B cell (primary cell): ENCODE measurements around the gene KYAT1. TPM values are rescaled to one million over a fixed set of nuclear protein-coding genes. Genes with fewer than 3 reads are reported as not detected.

ENCODE experiments used
- ATAC-seq: fragments of 200-7000 bp; cut with Tn5 transposase; one replicate; pipeline ENCODE4 v1.10.0; 2021; ENCODE audit warnings: low read depth, mild to moderate bottlenecking, moderate number of reproducible peaks, moderate library complexity
- CTCF ChIA-PET: fragments of 350-600 bp; sonication (Branson Sonifier 250); formaldehyde crosslinking; loops from one replicate; lab custom pipeline; 2021; ENCODE audit warnings: antibody characterized with exemption, inconsistent platforms; lab: Charles Lee
- POLR2A ChIA-PET: fragments of 350-600 bp; sonication (Branson Sonifier 250); formaldehyde crosslinking; loops from one replicate; lab custom pipeline; 2021; ENCODE audit warnings: antibody characterized with exemption; lab: Charles Lee
- DNase-seq: peaks from one replicate; pipeline ENCODE4 v3.0.0; 2013
- H2AFZ ChIP-seq: 2 replicates; pipeline ENCODE4 v1.6.1; 2012; ENCODE audit warnings: mild to moderate bottlenecking, low read depth, low read length; ENCODE audit not compliant: insufficient read depth, poor library complexity, severe bottlenecking
- H3K27ac ChIP-seq, 2 donors: 1 replicate in 1 of 2; 2 replicates in 1 of 2; pipeline ENCODE4 v1.5.1; 2012 to 2013; ENCODE audit warnings: low read length in 2 of 2, mild to moderate bottlenecking in 2 of 2, moderate library complexity in 1 of 2
- H3K27me3 ChIP-seq, 4 experiments: fragments of 200-600 bp in 1 of 4; sonication (generic) in 1 of 4; replicated peaks in 1 of 4; 1 replicate in 2 of 4; 2 replicates in 2 of 4; pipeline versions ENCODE4 v1.6.1 to v1.7.0; 2013 to 2016; ENCODE audit warnings: low read length in 3 of 4, mild to moderate bottlenecking in 2 of 4, mixed read lengths in 1 of 4, moderate library complexity in 1 of 4; ENCODE audit not compliant: insufficient read depth in 4 of 4, control insufficient read depth in 3 of 4; ENCODE audit errors: control extremely low read depth in 1 of 4
- H3K36me3 ChIP-seq, 2 experiments: replicated peaks in 1 of 2; 1 replicate in 1 of 2; 2 replicates in 1 of 2; pipeline versions ENCODE4 v1.6.1 to v1.7.1; 2013; ENCODE audit warnings: low read length in 1 of 2; ENCODE audit not compliant: insufficient read depth in 2 of 2, control insufficient read depth in 1 of 2; ENCODE audit errors: control extremely low read depth in 1 of 2, extremely low read depth in 1 of 2
- H3K4me1 ChIP-seq, 2 donors: fragments of 200-600 bp in 1 of 2; sonication (generic) in 1 of 2; 1 replicate in 1 of 2; 2 replicates in 1 of 2; pipeline versions ENCODE4 v1.5.1 to v1.6.1; 2013 to 2017; ENCODE audit warnings: low read length in 2 of 2; ENCODE audit not compliant: control insufficient read depth in 2 of 2, insufficient read depth in 2 of 2
- H3K4me2 ChIP-seq: replicated peaks from 2 replicates; pipeline ENCODE3; 2012; ENCODE audit warnings: mild to moderate bottlenecking, low read depth, low read length; ENCODE audit not compliant: poor library complexity, severe bottlenecking
- H3K4me3 ChIP-seq, 5 experiments: fragments of 200-600 bp in 1 of 5; sonication (generic) in 1 of 5; 1 replicate in 3 of 5; 2 replicates in 2 of 5; pipeline versions ENCODE4 v1.5.1 to v1.7.0; 2011 to 2016; ENCODE audit warnings: low read length in 4 of 5, mild to moderate bottlenecking in 4 of 5, low read depth in 2 of 5, control low read depth in 1 of 5, moderate library complexity in 1 of 5; ENCODE audit not compliant: insufficient read depth in 1 of 5; ENCODE audit errors: control extremely low read depth in 1 of 5, extremely low read depth in 1 of 5
- H3K79me2 ChIP-seq: fragments of 200-600 bp; sonication (generic); one replicate; pipeline ENCODE4 v1.6.0; 2016; ENCODE audit warnings: low read length; ENCODE audit not compliant: control insufficient read depth, insufficient read depth
- H3K9ac ChIP-seq: fragments of 200-600 bp; sonication (generic); 2 replicates; pipeline ENCODE4 v1.6.1; 2017; ENCODE audit warnings: mild to moderate bottlenecking, low read length, moderate library complexity
- H3K9me3 ChIP-seq, 3 donors: one replicate each; pipeline versions ENCODE4 v1.6.1 to v1.7.1; 2013; ENCODE audit warnings: low read length in 2 of 3; ENCODE audit not compliant: control insufficient read depth in 2 of 3, insufficient read depth in 1 of 3; ENCODE audit errors: control extremely low read depth in 1 of 3
- H4K20me1 ChIP-seq: 2 replicates; pipeline ENCODE4 v1.6.0; 2012; ENCODE audit warnings: mild to moderate bottlenecking, low read length; ENCODE audit not compliant: insufficient read depth, control insufficient read depth, poor library complexity, severe bottlenecking
- H3K27ac Mint-ChIP-seq: one replicate; pipeline ENCODE4 v1.8.0; 2021; ENCODE audit warnings: mixed read lengths
- H3K27me3 Mint-ChIP-seq: one replicate; pipeline ENCODE4 v1.8.0; 2021; ENCODE audit warnings: mixed read lengths
- H3K4me1 Mint-ChIP-seq: one replicate; pipeline ENCODE4 v1.8.0; 2021; ENCODE audit warnings: mixed read lengths
- H3K4me3 Mint-ChIP-seq: one replicate; pipeline ENCODE4 v1.8.0; 2021; ENCODE audit warnings: mixed read lengths
- H3K9me3 Mint-ChIP-seq: one replicate; pipeline ENCODE4 v1.8.0; 2022; ENCODE audit warnings: mixed read lengths; ENCODE audit not compliant: insufficient read depth
- CTCF ChIP-seq: fragments of 200-600 bp; IDR thresholded peaks from one replicate; pipeline ENCODE4 v1.8.0; 2022; ENCODE audit warnings: antibody characterized with exemption, mild to moderate bottlenecking
- EZH2 ChIP-seq: IDR thresholded peaks from 2 replicates; pipeline ENCODE4 v1.6.1; 2012; ENCODE audit warnings: borderline replicate concordance, low read depth, mild to moderate bottlenecking, moderate library complexity, low read length; ENCODE audit not compliant: insufficient read depth, poor library complexity, severe bottlenecking
- WGBS: methylation state at CpG from one replicate; pipeline ENCODE4 v1.1.5; 2013; ENCODE audit warnings: missing lambda C conversion rate; ENCODE audit not compliant: insufficient coverage; 5-methylcytosine and 5-hydroxymethylcytosine counted together
- intact Hi-C: fragments of 100-400 bp; cut with micrococcal nuclease; formaldehyde crosslinking; loops from one replicate; pipeline ENCODE4 v1.10.0; 2022
- polyA plus RNA-seq: library from polyadenylated mRNA; depleted of rRNA; stranded (reverse); fragments of >200 nt; gene quantifications from 2 replicates; pipeline ENCODE4 v1.2.3, GENCODE V29; 2012
- total RNA-seq, 2 donors: library from RNA; stranded (reverse); fragments of 120-200 nt in 1 of 2; gene quantifications; 1 replicate in 1 of 2; 2 replicates in 1 of 2; pipeline versions ENCODE4 v1.2.3 to v1.2.4, GENCODE V29; 2013 to 2022

The KYAT1 gene
- total and polyA plus RNA-seq, 2 donors (not counting 1 experiment from before 2014, with no cell fraction given): 7.0 to 16.2 TPM

- Histone ChIP-seq H3K27me3 (no peaks in the 10 kb centered on the region), H3K4me3 (no peak overlapping the region), H3K4me2 (no peak overlapping the region), H4K20me1 (peaks cover 4% of the 10 kb centered on the region), H3K9ac (no peak overlapping the region), H2AFZ (no peak overlapping the region), H3K36me3 (peaks cover 0 to 40% of the 10 kb centered on the region in 2 experiments), H3K9me3 (no peaks in the 10 kb centered on the region), H3K4me1 (peaks cover 6 to 13% of the 10 kb centered on the region in 2 donors), H3K27ac (no peak overlapping the region), H3K79me2 (peaks cover 3% of the 10 kb centered on the region)
- DNase-seq (peak; percentile 12), ATAC-seq (no peak)
- no peak overlapping the region for H3K4me3 Mint-ChIP-seq
- ChIA-PET POLR2A (no interaction called here), CTCF (interaction anchor here (1.2 kb wide), 1 partner anchor 131 kb away, joined by 6 read pairs; no protein-coding TSS in a partner anchor)
- intact Hi-C loops: no loop called here
- H3K27me3 Mint-ChIP-seq: no peaks in the 10 kb centered on the region
- H3K9me3 Mint-ChIP-seq: no peaks in the 10 kb centered on the region
- H3K4me1 Mint-ChIP-seq: peaks cover 13% of the 10 kb centered on the region
- WGBS: 92% methylated on average over 19 of the region's 19 CpGs
- TF ChIP-seq CTCF: no peak
- no peak for TF ChIP-seq EZH2
- H3K27ac Mint-ChIP-seq: no peak overlapping the region
Measured at GRCh38 chr9:128823362-128823902, 58.3 kb downstream of the KYAT1 start.

- H3K4me1 ChIP-seq: peaks cover 5 to 15% of the 10 kb centered on the region in 2 donors
- Mint-ChIP-seq H3K9me3 (no peaks in the 10 kb centered on the region), H3K27me3 (no peaks in the 10 kb centered on the region), H3K27ac (no peak overlapping the region), H3K4me3 (no peak overlapping the region), H3K4me1 (peaks cover 16% of the 10 kb centered on the region)
- no peak overlapping the region for H2AFZ ChIP-seq
- POLR2A ChIA-PET: no interaction called here
- TF ChIP-seq EZH2 (no peak), CTCF (no peak)
- no peak for ATAC-seq
- 97% methylated on average over 21 of the region's 22 CpGs for WGBS
- no peak overlapping the region for H3K4me2 ChIP-seq
- no peak overlapping the region for H3K27ac ChIP-seq
- no peaks in the 10 kb centered on the region for H3K79me2 ChIP-seq
- intact Hi-C loops: no loop called here
- peak; percentile 8 for DNase-seq
- CTCF ChIA-PET: no interaction called here
- H3K9me3 ChIP-seq: peaks cover 0 to 7% (median 0%) of the 10 kb centered on the region in 3 donors
- H3K4me3 ChIP-seq: no peak overlapping the region
- H3K27me3 ChIP-seq: no peaks in the 10 kb centered on the region
- peaks cover 0 to 40% of the 10 kb centered on the region in 2 experiments for H3K36me3 ChIP-seq
- peaks cover 4% of the 10 kb centered on the region for H4K20me1 ChIP-seq
- no peak overlapping the region for H3K9ac ChIP-seq
Measured at GRCh38 chr9:128822407-128823042, 59.2 kb downstream of the KYAT1 start.
